Measurements from ENCODE around the gene DRC7.

The DRC7 gene

GRCh38 chr16:57694725-57695679 lies at the start of gene DRC7:
TSS of gene DRC7 (plus strand) at chr16:57694806. CDS start at chr16:57697950, 3,144 bp downstream.
- H3K36me3 ChIP-seq (ENCODE audit: control insufficient read depth, insufficient read depth, low read length), result no peaks in the 10 kb centered on the region
- no peak within 1 kb of the TSS for H3K4me3 ChIP-seq (replicated peaks; ENCODE audit: low read depth, low read length)
- DNase-seq (ENCODE audit: extremely low read depth, insufficient read length), result peak; percentile 28
- TF ChIP-seq CTCF (IDR thresholded peaks at IDR 0.05; ENCODE audit: insufficient read depth, low read length, poor library complexity, severe bottlenecking), result no peak
- no peaks in the 10 kb centered on the region for H3K27me3 ChIP-seq (replicated peaks; ENCODE audit: control insufficient read depth, insufficient read depth, low read length)

- Histone ChIP-seq H3K36me3 (ENCODE audit: control insufficient read depth, insufficient read depth, low read length) (no peaks in the 10 kb centered on the region), H3K4me3 (replicated peaks; ENCODE audit: low read depth, low read length) (no peak overlapping the region), H3K27me3 (replicated peaks; ENCODE audit: control insufficient read depth, insufficient read depth, low read length) (peaks cover 4% of the 10 kb centered on the region)
- DNase-seq (ENCODE audit: extremely low read depth, insufficient read length), result no peak
- TF ChIP-seq CTCF (IDR thresholded peaks at IDR 0.05; ENCODE audit: insufficient read depth, low read length, poor library complexity, severe bottlenecking), result no peak
Measured at GRCh38 chr16:57645169-57645568, 49.4 kb upstream of the DRC7 start.

GRCh38 chr16:57645691-57646387 lies 48.8 kb upstream of the DRC7 start:
- Histone ChIP-seq H3K27me3 (replicated peaks; ENCODE audit: control insufficient read depth, insufficient read depth, low read length) (peaks cover 3% of the 10 kb centered on the region), H3K4me3 (replicated peaks; ENCODE audit: low read depth, low read length) (no peak overlapping the region), H3K36me3 (ENCODE audit: control insufficient read depth, insufficient read depth, low read length) (no peaks in the 10 kb centered on the region)
- DNase-seq (ENCODE audit: extremely low read depth, insufficient read length), result no peak
- TF ChIP-seq CTCF (IDR thresholded peaks at IDR 0.05; ENCODE audit: insufficient read depth, low read length, poor library complexity, severe bottlenecking), result no peak

- Histone ChIP-seq H3K27me3 (replicated peaks; ENCODE audit: control insufficient read depth, insufficient read depth, low read length) (0 out of 2 replicates have a peak, but pooled peaks cover 3% of the 10 kb centered on the region), H3K4me3 (replicated peaks; ENCODE audit: low read depth, low read length) (no peak overlapping the region), H3K36me3 (ENCODE audit: control insufficient read depth, insufficient read depth, low read length) (no peaks in the 10 kb centered on the region)
- TF ChIP-seq CTCF (IDR thresholded peaks at IDR 0.05; ENCODE audit: insufficient read depth, low read length, poor library complexity, severe bottlenecking), result no peak
- DNase-seq (ENCODE audit: extremely low read depth, insufficient read length), result no peak
Measured at GRCh38 chr16:57646388-57647039, 48.1 kb upstream of the DRC7 start.

- TF ChIP-seq CTCF (IDR thresholded peaks at IDR 0.05; ENCODE audit: insufficient read depth, low read length, poor library complexity, severe bottlenecking), result no peak
- DNase-seq (ENCODE audit: extremely low read depth, insufficient read length), result no peak
Measured at GRCh38 chr16:57647136-57647875, 47.3 kb upstream of the DRC7 start.

More at GRCh38 chr16:57647136-57647875, 47.3 kb upstream of the DRC7 start:
- Histone ChIP-seq H3K36me3 (ENCODE audit: control insufficient read depth, insufficient read depth, low read length) (no peaks in the 10 kb centered on the region), H3K4me3 (replicated peaks; ENCODE audit: low read depth, low read length) (no peak overlapping the region), H3K27me3 (replicated peaks; ENCODE audit: control insufficient read depth, insufficient read depth, low read length) (0 out of 2 replicates have a peak, but pooled peaks cover 3% of the 10 kb centered on the region)
